Activated CD8-positive, alpha-beta memory T cell treated with anti-CD3 and anti-CD28 coated beads, Interleukin-2, amount 50 U/mL, for 48 hours (primary cell): Measurements from ENCODE around the gene TMEM255A.

Source experiments
- DNase-seq: peaks from one replicate; pipeline ENCODE4 v3.0.0-alpha.2; 2020

Gene TMEM255A

GRCh38 chrX:120262859-120263708, 48.2 kb downstream of the TMEM255A start:
- no peak for DNase-seq

- DNase-seq, result no peak
Observed at GRCh38 chrX:120260369-120260768, 50.9 kb downstream of the TMEM255A start.

GRCh38 chrX:120253784-120254183, 57.5 kb downstream of the TMEM255A start:
- DNase-seq, result no peak

GRCh38 chrX:120251471-120252011, 59.7 kb downstream of the TMEM255A start:
- peak; percentile 53 for DNase-seq

GRCh38 chrX:120250522-120251271, 60.6 kb downstream of the TMEM255A start, which contains the start of gene ZBTB33:
Gene ZBTB33 (plus strand): TSS chrX:120250812. CDS start chrX:120253416, 2,604 bp downstream.
- peak; percentile 85 for DNase-seq

- DNase-seq, result peak; percentile 70
Observed at GRCh38 chrX:120244735-120245498, 66.3 kb downstream of the TMEM255A start.

GRCh38 chrX:120244395-120244734, 66.9 kb downstream of the TMEM255A start:
- no peak for DNase-seq

GRCh38 chrX:120242813-120243212, 68.4 kb downstream of the TMEM255A start:
- no peak for DNase-seq

GRCh38 chrX:120238933-120239332, 72.3 kb downstream of the TMEM255A start:
- no peak for DNase-seq

GRCh38 chrX:120236687-120237479, 74.4 kb downstream of the TMEM255A start:
- DNase-seq, result no peak

GRCh38 chrX:120235284-120235683, 76.0 kb downstream of the TMEM255A start:
- no peak for DNase-seq

GRCh38 chrX:120228187-120228908, 82.9 kb downstream of the TMEM255A start:
- no peak for DNase-seq

GRCh38 chrX:120224388-120224787, 86.9 kb downstream of the TMEM255A start:
- no peak for DNase-seq

GRCh38 chrX:120223374-120223773, 87.9 kb downstream of the TMEM255A start:
- DNase-seq, result no peak

GRCh38 chrX:120213438-120214265, 97.6 kb downstream of the TMEM255A start:
- peak; percentile 65 for DNase-seq
